ENCODE data around the gene ETS1. TPM values are rescaled to one million over a fixed set of nuclear protein-coding genes. Genes with fewer than 3 reads are reported as not detected.
A peak's percentile ranks its signal among the peaks of the same experiment; 100 is the strongest.

Gene ETS1
- polyA plus RNA-seq, 1 donor (not counting 4 experiments of a cell fraction or from before 2014, with no cell fraction given) = 41.0 TPM

DNA sequence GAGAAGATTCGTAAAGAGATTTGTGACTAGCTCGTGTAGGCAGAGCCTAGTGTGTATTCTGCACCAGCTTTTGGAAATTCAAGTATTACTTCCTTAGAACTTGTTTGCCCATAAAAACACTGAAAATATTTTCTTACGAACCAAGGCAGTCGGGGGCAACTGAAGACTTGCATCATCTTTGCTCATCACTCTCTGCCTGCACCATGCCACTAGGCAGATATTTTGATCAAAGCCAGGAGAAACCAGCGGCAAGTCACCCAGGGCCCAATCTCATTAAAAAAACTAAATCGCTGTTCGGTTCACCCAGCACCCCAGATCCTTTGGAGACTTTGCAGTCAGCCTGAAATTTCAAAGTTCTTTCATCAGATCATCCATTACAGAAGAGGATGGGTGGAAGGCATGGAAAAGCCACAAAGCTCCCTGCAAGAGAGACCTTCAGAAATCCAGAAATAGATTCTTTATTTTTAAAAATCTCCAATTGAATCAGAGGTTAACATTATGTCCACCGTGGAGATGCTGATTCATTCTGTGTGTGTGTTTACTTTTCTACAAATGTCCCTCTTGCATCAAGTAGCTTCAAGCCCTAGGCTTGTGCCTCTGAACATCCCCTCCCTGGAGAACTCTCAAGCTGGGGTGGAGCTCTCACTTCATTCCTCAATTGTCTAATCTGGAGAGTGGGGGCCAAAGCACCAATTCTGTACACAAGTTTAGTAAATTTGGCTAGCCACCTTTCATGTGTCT, 78.4 kb downstream of the ETS1 start:
- TF ChIP-seq, protein P1, sequence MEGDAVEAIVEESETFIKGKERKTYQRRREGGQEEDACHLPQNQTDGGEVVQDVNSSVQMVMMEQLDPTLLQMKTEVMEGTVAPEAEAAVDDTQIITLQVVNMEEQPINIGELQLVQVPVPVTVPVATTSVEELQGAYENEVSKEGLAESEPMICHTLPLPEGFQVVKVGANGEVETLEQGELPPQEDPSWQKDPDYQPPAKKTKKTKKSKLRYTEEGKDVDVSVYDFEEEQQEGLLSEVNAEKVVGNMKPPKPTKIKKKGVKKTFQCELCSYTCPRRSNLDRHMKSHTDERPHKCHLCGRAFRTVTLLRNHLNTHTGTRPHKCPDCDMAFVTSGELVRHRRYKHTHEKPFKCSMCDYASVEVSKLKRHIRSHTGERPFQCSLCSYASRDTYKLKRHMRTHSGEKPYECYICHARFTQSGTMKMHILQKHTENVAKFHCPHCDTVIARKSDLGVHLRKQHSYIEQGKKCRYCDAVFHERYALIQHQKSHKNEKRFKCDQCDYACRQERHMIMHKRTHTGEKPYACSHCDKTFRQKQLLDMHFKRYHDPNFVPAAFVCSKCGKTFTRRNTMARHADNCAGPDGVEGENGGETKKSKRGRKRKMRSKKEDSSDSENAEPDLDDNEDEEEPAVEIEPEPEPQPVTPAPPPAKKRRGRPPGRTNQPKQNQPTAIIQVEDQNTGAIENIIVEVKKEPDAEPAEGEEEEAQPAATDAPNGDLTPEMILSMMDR (optimal IDR thresholded peaks at IDR 0.05 in 1 of 3, IDR thresholded peaks at IDR 0.05 in 1 of 3, conservative IDR thresholded peaks at IDR 0.05 in 1 of 3; ENCODE audit: extremely low read depth in 1 of 3, insufficient read depth in 2 of 3, low read length in 3 of 3) = no peak
- no peak for TF ChIP-seq EZH2 (IDR thresholded peaks at IDR 0.05; ENCODE audit: low read length)
- Histone ChIP-seq H3K9me1 (ENCODE audit: control insufficient read depth, extremely low read depth, insufficient read depth, low read length) (peaks cover 4% of the 10 kb centered on the region), H3K27me3 (ENCODE audit: control insufficient read depth, extremely low read depth, insufficient read depth, low read length) (no peaks in the 10 kb centered on the region), H3K79me2 (ENCODE audit: control insufficient read depth, insufficient read depth, low read length) (peaks cover 94% of the 10 kb centered on the region), H3K4me3 (ENCODE audit: control insufficient read depth in 2 of 3, extremely low read depth in 1 of 3, insufficient read depth in 2 of 3, low read depth in 1 of 3, low read length in 3 of 3) (no peak overlapping the region), H3K4me2 (ENCODE audit: control insufficient read depth, extremely low read depth, insufficient read depth, low read depth, low read length) (no peak overlapping the region), H3K9me3 (ENCODE audit: control insufficient read depth, low read depth, low read length) (no peaks in the 10 kb centered on the region), H2AFZ (ENCODE audit: control insufficient read depth, low read length) (no peak overlapping the region), H3K36me3 (ENCODE audit: control insufficient read depth in 2 of 2, extremely low read depth in 1 of 2, insufficient read depth in 2 of 2, low read length in 2 of 2) (peaks cover 10 to 25% of the 10 kb centered on the region in 2 experiments), H3K27ac (ENCODE audit: control insufficient read depth, insufficient read depth, low read length) (peak overlapping the region; percentile 85), H3K4me1 (ENCODE audit: control insufficient read depth, extremely low read depth, insufficient read depth, low read length) (peaks cover 63% of the 10 kb centered on the region), H4K20me1 (ENCODE audit: control insufficient read depth, extremely low read depth, insufficient read depth, low read length) (peaks cover 13% of the 10 kb centered on the region), H3K9ac (ENCODE audit: control insufficient read depth, extremely low read depth, insufficient read depth, low read length) (no peak overlapping the region)
- DNase-seq (ENCODE audit: low read depth, low spot score) (no peak), FAIRE-seq (no peak)
- dilution Hi-C loops (cut with MboI; ENCODE audit: extremely low pct_ligation_motif_present, low sequenced_read_pairs) = loop anchor here (25.0 kb wide), 1 partner anchor 103 kb away; no protein-coding TSS in a partner anchor

DNA sequence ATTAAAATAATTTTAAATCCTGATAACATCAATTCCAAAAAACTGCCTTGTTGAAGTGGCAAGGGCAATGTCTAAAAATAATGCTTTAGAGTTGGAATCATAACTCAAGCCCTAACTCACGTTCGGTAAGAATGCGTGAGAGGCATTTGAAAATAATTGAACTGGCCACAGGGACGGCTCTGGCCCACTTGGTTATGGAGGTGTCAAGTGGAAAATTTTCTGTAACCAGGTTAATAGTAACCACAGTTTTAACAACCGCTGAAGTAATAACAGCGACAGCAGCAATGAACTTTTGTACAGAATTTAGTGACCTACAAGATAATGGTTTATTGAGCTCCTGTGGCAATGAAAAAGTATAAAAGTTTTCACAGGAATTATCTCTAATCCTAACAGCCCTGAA, 79.4 kb downstream of the ETS1 start:
- H3K4me1 ChIP-seq (ENCODE audit: control insufficient read depth, extremely low read depth, insufficient read depth, low read length) = peaks cover 73% of the 10 kb centered on the region

More for the DNA sequence above, 79.4 kb downstream of the ETS1 start:
- DNase-seq (ENCODE audit: low read depth, low spot score) (no peak), FAIRE-seq (no peak)
- peaks cover 91% of the 10 kb centered on the region for H3K79me2 ChIP-seq (ENCODE audit: control insufficient read depth, insufficient read depth, low read length)
- TF ChIP-seq, protein P1 (optimal IDR thresholded peaks at IDR 0.05 in 1 of 3, IDR thresholded peaks at IDR 0.05 in 1 of 3, conservative IDR thresholded peaks at IDR 0.05 in 1 of 3; ENCODE audit: extremely low read depth in 1 of 3, insufficient read depth in 2 of 3, low read length in 3 of 3) = no peak
- no peak for TF ChIP-seq EZH2 (IDR thresholded peaks at IDR 0.05; ENCODE audit: low read length)
- no peaks in the 10 kb centered on the region for H3K27me3 ChIP-seq (ENCODE audit: control insufficient read depth, extremely low read depth, insufficient read depth, low read length)
- H3K4me2 ChIP-seq (ENCODE audit: control insufficient read depth, extremely low read depth, insufficient read depth, low read depth, low read length) = peak overlapping the region; percentile 84
- peak overlapping the region; percentile 85 for H3K27ac ChIP-seq (ENCODE audit: control insufficient read depth, insufficient read depth, low read length)
- peak overlapping the region in 2 of 3 experiments; percentile 58 to 60 for H3K4me3 ChIP-seq (ENCODE audit: control insufficient read depth in 2 of 3, extremely low read depth in 1 of 3, insufficient read depth in 2 of 3, low read depth in 1 of 3, low read length in 3 of 3)
- H4K20me1 ChIP-seq (ENCODE audit: control insufficient read depth, extremely low read depth, insufficient read depth, low read length) = peaks cover 13% of the 10 kb centered on the region
- H3K9me3 ChIP-seq (ENCODE audit: control insufficient read depth, low read depth, low read length) = no peaks in the 10 kb centered on the region
- no peak overlapping the region for H2AFZ ChIP-seq (ENCODE audit: control insufficient read depth, low read length)
- dilution Hi-C loops (cut with MboI; ENCODE audit: extremely low pct_ligation_motif_present, low sequenced_read_pairs) = loop anchor here (25.0 kb wide), 1 partner anchor 104 kb away; no protein-coding TSS in a partner anchor
- peaks cover 8 to 25% of the 10 kb centered on the region in 2 experiments for H3K36me3 ChIP-seq (ENCODE audit: control insufficient read depth in 2 of 2, extremely low read depth in 1 of 2, insufficient read depth in 2 of 2, low read length in 2 of 2)
- peaks cover 3% of the 10 kb centered on the region for H3K9me1 ChIP-seq (ENCODE audit: control insufficient read depth, extremely low read depth, insufficient read depth, low read length)
- peak overlapping the region; percentile 72 for H3K9ac ChIP-seq (ENCODE audit: control insufficient read depth, extremely low read depth, insufficient read depth, low read length)

Data from keratinocyte (primary cell).